ACC112 (cell line): ENCODE data around the gene MTERF1.

Source experiments
- H2AFZ ChIP-seq: fragments of 200-600 bp; sonication (generic); one replicate; pipeline ENCODE4 v1.6.0; 2017; ENCODE audit warnings: antibody characterized with exemption, low read length; ENCODE audit not compliant: unreplicated experiment
- H3K27ac ChIP-seq: fragments of 200-600 bp; sonication (generic); 2 replicates; pipeline ENCODE4 v1.5.1; 2014; ENCODE audit warnings: low read depth, mild to moderate bottlenecking, antibody characterized with exemption, low read length, moderate library complexity
- H3K27me3 ChIP-seq: fragments of 200-600 bp; sonication (generic); 2 replicates; pipeline ENCODE4 v1.6.1; 2014; ENCODE audit warnings: mild to moderate bottlenecking, antibody characterized with exemption, low read length, moderate library complexity, mixed read lengths; ENCODE audit not compliant: insufficient read depth
- H3K36me3 ChIP-seq: fragments of 200-600 bp; sonication (generic); 2 replicates; pipeline ENCODE4 v1.6.1; 2016; ENCODE audit warnings: mild to moderate bottlenecking, antibody characterized with exemption, low read length, moderate library complexity, mixed read lengths; ENCODE audit not compliant: insufficient read depth
- H3K4me1 ChIP-seq: fragments of 200-600 bp; sonication (generic); one replicate; pipeline ENCODE4 v1.6.1; 2016; ENCODE audit warnings: low read length, mixed read lengths; ENCODE audit not compliant: insufficient read depth, unreplicated experiment, control insufficient read depth
- H3K4me3 ChIP-seq: fragments of 200-600 bp; sonication (generic); 2 replicates; pipeline ENCODE4 v1.5.1; 2014; ENCODE audit warnings: mild to moderate bottlenecking, low read depth, low read length
- H3K79me2 ChIP-seq: fragments of 200-600 bp; sonication (generic); one replicate; pipeline ENCODE4 v1.6.0; 2016; ENCODE audit warnings: low read length; ENCODE audit not compliant: control insufficient read depth, unreplicated experiment, insufficient read depth

Gene MTERF1, protein sequence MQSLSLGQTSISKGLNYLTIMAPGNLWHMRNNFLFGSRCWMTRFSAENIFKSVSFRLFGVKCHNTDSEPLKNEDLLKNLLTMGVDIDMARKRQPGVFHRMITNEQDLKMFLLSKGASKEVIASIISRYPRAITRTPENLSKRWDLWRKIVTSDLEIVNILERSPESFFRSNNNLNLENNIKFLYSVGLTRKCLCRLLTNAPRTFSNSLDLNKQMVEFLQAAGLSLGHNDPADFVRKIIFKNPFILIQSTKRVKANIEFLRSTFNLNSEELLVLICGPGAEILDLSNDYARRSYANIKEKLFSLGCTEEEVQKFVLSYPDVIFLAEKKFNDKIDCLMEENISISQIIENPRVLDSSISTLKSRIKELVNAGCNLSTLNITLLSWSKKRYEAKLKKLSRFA

DNA sequence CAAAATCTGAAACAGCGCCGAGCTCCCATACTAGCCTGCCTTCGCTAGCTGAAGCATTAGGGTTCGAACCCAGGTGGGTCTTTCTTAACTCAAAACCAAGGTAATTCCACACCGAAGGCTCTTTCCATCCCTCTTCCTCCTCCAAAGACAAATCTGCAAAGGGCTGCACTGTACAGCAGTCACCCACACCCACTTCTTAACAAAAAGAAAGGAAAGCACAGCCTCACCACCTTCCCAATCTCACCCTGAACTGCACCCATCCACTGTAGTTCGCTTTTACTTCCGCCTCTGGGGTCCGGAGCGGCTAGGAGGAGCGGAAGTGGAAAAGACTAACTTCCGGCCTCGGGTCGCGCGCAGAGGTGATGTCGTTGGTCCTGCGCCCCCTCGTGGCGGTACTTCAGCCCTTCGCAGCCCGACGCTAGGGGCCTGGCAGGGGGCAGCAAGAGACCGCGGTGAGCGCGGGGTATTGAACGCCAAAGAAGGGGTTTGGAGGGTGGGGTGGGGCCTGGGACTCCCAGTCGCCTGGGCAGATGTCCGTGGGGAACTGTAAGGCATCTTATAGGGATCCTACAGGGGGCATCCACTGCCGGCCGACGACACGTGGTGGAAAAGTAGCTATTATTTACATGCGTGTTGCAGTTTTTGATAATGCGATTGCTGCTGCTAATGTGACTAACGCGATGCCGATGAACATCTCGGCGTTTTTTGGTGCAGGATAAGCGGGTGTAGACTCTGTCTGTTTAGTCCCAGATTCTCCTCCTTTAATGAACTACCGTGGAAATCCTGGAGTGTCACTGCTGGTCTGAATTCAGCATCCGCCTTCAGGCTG, at the start of gene MTERF1:
MTERF1 (minus strand) TSS at position 290 of the 829 bp plus-strand sequence. CDS start 619 bp downstream, outside the sequence.
- Histone ChIP-seq H3K4me3 (peak within 1 kb of the TSS; percentile 89), H3K79me2 (peaks cover 29% of the 10 kb centered on the region), H3K27ac (no peak within 1 kb of the TSS), H3K36me3 (peaks cover 6% of the 10 kb centered on the region; the same call in 1 of the 2 replicates), H3K27me3 (no peaks in the 10 kb centered on the region), H3K4me1 (peaks cover 16% of the 10 kb centered on the region), H2AFZ (peak within 1 kb of the TSS; percentile 92)

DNA sequence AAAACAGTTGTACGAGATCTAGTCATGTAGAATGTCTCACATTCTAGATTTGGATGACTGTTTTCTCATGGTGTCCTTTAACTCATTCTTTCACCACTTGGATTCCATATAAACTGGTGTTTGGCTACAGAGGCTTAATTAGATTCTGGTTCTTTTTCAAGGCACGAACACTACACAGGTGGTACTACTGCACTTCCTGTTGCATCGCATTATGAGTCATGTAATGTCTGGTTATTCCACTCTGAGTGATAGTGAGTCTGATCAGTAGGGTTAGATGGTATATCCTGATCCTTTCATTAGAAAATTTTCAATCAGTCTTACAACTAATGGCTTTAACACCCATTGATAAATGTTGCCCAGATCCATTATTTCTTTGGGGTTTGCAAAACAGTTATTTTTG, 49.0 kb upstream of the MTERF1 start:
- H3K27me3 ChIP-seq: no peaks in the 10 kb centered on the region
- H3K4me1 ChIP-seq: no peaks in the 10 kb centered on the region
- H3K27ac ChIP-seq: no peak overlapping the region
- H3K36me3 ChIP-seq: no peaks in the 10 kb centered on the region
- H2AFZ ChIP-seq: no peak overlapping the region
- no peaks in the 10 kb centered on the region for H3K79me2 ChIP-seq
- no peak overlapping the region for H3K4me3 ChIP-seq

DNA sequence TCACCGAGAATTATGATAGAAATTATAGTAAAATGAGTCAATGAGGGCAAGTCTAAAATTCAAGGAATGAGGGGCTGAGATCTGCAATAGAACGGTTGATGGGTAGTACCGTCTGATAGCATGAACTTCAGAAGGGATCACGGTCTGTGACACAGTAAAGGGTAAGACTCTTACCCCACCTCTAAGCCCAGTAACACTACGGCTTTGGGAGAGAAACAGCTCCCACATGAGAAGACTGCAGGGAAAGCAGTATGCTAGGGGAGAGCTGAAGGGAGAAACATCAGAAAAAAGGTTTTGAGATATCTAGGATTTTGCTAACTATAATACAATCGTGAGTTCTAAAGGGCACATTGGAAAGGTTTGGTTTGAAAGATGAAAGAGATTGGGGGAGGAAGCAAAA, 47.4 kb upstream of the MTERF1 start:
- Histone ChIP-seq H3K27me3 (no peaks in the 10 kb centered on the region), H3K4me1 (no peaks in the 10 kb centered on the region), H3K79me2 (no peaks in the 10 kb centered on the region), H2AFZ (no peak overlapping the region), H3K27ac (no peak overlapping the region), H3K36me3 (no peaks in the 10 kb centered on the region), H3K4me3 (no peak overlapping the region)

DNA sequence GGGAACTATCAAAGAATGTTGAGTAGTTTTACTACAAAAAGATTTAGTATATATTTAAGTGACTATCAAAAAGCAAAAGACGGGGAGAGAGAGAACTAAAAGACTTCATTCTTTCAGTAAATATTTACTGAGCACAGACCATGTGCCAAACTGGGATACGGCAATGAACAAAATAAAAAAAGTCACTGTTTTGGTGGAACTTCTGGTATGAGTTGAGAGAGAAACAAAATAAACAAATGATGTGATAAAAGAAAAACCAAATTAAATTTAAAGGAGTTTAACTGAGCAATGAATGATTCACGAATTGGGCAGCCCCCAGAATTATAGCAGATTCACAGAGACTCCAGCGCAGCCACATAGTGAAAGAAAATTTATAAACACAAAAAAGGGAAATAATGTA, 42.4 kb upstream of the MTERF1 start:
- Histone ChIP-seq H3K79me2 (no peaks in the 10 kb centered on the region), H2AFZ (no peak overlapping the region), H3K36me3 (no peaks in the 10 kb centered on the region), H3K4me3 (no peak overlapping the region), H3K27me3 (no peaks in the 10 kb centered on the region), H3K27ac (no peak overlapping the region), H3K4me1 (no peaks in the 10 kb centered on the region)

DNA sequence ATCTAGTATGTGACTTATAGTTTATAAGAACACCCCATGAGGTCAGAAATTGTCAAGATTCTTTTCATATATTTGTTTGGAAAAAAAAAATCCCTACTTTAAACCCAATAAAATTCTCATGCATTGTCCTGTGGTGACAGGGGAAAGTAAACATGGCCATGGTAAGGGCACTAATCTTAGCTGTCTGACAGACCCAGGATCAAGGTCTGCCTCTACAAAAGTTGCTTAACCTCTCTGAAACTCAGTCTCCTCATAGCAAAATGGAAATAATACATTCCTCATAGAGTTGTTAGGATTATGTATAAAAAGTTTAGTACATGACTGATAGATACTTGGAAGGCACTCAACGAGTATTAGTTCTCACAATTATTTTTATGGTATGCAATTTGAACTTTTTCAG, 37.9 kb upstream of the MTERF1 start:
- no peak overlapping the region for H3K27ac ChIP-seq

DNA sequence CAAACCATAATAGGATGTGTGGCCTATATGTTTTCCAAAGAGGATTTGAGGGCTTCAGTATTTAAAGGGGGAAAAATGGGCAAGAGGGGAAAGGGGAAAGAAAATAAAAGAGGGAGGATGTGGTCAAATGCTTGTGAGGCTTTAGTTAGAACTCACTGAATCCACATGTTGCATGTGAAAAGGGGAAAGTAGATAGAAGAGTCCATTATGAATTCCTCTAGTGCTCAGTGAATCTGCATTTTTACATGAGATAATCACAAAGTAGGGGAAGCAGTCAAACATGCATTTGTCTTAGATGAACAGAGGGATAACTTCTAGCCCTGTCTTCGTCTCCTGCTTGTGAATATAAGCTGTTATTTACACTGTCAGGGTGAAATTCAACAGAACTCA, 35.5 kb upstream of the MTERF1 start:
- no peak overlapping the region for H3K27ac ChIP-seq
- H2AFZ ChIP-seq: peak overlapping the region; percentile 52
- no peaks in the 10 kb centered on the region for H3K36me3 ChIP-seq
- H3K4me3 ChIP-seq: no peak overlapping the region
- no peaks in the 10 kb centered on the region for H3K27me3 ChIP-seq
- H3K79me2 ChIP-seq: no peaks in the 10 kb centered on the region
- H3K4me1 ChIP-seq: peaks cover 44% of the 10 kb centered on the region

More for the DNA sequence above, 37.9 kb upstream of the MTERF1 start:
- Histone ChIP-seq H3K79me2 (no peaks in the 10 kb centered on the region), H3K27me3 (no peaks in the 10 kb centered on the region), H2AFZ (no peak overlapping the region), H3K4me3 (no peak overlapping the region), H3K36me3 (no peaks in the 10 kb centered on the region), H3K4me1 (peaks cover 29% of the 10 kb centered on the region)

DNA sequence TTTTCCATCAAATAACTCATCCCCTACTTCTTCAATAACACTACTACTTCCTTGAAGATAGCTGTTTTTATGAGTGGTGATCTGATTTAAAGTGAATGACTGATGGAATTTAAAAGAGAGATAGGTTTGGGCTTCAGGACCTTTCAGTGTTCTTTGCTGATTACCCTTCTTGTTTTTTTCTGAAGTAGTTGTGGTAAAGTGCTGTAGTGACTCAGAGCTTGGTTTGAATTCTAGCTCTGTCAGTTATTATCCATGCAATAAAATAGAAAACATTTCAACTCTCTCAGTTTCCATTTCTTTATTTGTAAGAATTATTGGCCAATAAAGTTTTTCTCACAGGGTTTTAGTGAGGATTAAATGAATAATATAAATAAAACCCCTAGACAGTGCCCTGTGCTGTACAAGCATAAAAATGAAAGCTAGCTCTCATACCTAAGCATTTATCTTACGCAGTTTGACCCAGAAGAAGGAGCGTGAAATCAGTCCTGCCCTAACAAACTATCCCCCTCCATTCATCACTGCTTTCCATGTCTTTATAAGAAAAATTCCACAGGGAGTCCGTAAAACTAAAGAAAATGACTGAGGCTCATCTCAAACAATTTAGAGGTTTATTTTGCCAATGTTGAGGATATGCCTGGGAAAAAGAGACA, 35.0 kb upstream of the MTERF1 start:
- no peak overlapping the region for H3K4me3 ChIP-seq
- no peaks in the 10 kb centered on the region for H3K79me2 ChIP-seq
- H3K27ac ChIP-seq: peak overlapping the region; percentile 0; the same call in 1 of the 2 replicates
- H2AFZ ChIP-seq: peak overlapping the region; percentile 66
- H3K36me3 ChIP-seq: no peaks in the 10 kb centered on the region
- no peaks in the 10 kb centered on the region for H3K27me3 ChIP-seq
- peaks cover 44% of the 10 kb centered on the region for H3K4me1 ChIP-seq

DNA sequence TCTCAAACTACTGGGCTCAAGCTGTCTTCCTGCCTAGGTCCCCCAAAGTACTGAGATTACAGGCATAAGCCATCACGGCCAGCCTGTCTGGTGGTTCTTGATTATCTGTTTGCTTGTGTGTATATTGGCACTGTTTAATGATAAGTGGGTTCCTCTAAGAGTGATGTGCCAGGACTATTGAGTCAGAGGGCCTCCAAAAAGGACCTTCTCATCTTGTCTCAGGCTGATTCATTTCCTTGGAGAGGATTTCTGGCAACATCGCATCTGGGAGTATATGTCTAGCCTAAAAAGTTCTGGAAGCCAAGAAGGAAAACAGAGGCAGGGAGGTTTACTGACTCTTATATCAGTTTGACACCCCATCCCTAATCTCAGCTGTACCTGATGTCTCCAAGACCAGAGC, 33.1 kb upstream of the MTERF1 start:
- peak overlapping the region; percentile 57 for H2AFZ ChIP-seq
- H3K36me3 ChIP-seq: no peaks in the 10 kb centered on the region
- H3K27me3 ChIP-seq: no peaks in the 10 kb centered on the region
- H3K27ac ChIP-seq: peak overlapping the region; percentile 55
- H3K4me3 ChIP-seq: peak overlapping the region; percentile 38
- H3K4me1 ChIP-seq: peaks cover 44% of the 10 kb centered on the region
- no peaks in the 10 kb centered on the region for H3K79me2 ChIP-seq

DNA sequence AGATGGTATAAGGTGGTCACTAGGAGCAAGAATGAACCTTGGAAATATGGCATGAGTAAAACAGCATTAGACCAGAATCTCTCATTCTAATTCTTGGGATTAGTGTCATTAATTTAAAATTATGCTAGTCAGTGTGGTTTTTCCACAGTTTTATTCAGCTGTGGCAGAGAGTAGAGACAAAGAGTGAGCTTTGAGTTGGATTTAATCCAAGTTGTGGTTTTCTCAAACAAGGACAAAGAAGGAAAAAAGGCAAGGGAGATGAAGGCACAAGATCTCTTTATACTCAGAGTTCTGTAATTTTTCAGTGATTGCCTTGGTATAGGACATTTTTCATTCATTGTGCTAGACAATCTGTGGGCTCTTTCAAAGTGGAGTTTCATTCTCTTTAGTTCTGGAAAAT, 32.0 kb upstream of the MTERF1 start:
- peak overlapping the region; percentile 38 for H3K4me3 ChIP-seq
- peak overlapping the region; percentile 55 for H3K27ac ChIP-seq
- peak overlapping the region; percentile 57 for H2AFZ ChIP-seq
- H3K27me3 ChIP-seq: no peaks in the 10 kb centered on the region
- peaks cover 44% of the 10 kb centered on the region for H3K4me1 ChIP-seq
- no peaks in the 10 kb centered on the region for H3K79me2 ChIP-seq
- H3K36me3 ChIP-seq: no peaks in the 10 kb centered on the region

DNA sequence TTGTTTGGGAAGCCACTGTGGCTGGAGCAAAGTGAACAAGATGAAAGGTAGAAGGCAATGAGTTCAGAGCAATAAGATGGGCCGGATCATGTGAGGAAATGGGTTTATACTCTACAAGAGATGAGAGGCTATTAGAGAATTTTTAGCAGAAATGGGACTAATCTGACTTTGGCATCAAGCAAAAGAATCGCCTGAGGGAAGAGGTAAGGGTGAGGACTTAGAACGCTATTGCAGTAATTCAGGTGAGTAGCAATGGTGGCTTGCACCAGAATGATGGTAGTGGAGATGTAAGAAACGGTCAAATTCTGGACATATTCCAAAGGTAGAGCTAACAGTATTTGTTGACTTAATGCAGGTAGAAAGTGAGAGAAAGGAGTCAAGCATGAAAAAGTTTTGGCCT, 30.6 kb upstream of the MTERF1 start:
- no peaks in the 10 kb centered on the region for H3K27me3 ChIP-seq
- peaks cover 42% of the 10 kb centered on the region for H3K4me1 ChIP-seq
- no peaks in the 10 kb centered on the region for H3K79me2 ChIP-seq

More for the DNA sequence above, 30.6 kb upstream of the MTERF1 start:
- H3K27ac ChIP-seq: no peak overlapping the region
- no peak overlapping the region for H2AFZ ChIP-seq
- no peaks in the 10 kb centered on the region for H3K36me3 ChIP-seq
- H3K4me3 ChIP-seq: no peak overlapping the region
